ENCODE data around the gene HECTD1. TPM values are rescaled to one million over a fixed set of nuclear protein-coding genes. Genes with fewer than 3 reads are reported as not detected.

HECTD1 gene
- total RNA-seq, 1 experiment from 2014 or later: 88.5 TPM

- CTCF ChIA-PET: interaction anchor here (1.2 to 1.4 kb wide), 2 partner anchors 25 to 31 kb away, joined by 3 to 4 read pairs; partner anchors contain the start of gene STRN3
- no peaks in the 10 kb centered on the region for H3K9me3 Mint-ChIP-seq
- H3K27me3 Mint-ChIP-seq (ENCODE audit: low read depth): no peaks in the 10 kb centered on the region
- no peaks in the 10 kb centered on the region for H3K36me3 Mint-ChIP-seq
- TF ChIP-seq SMAD4 (CRISPR knock-in tag; IDR thresholded peaks at IDR 0.05): no peak
- no peak for TF ChIP-seq KAT7 (CRISPR knock-in tag; IDR thresholded peaks at IDR 0.05; ENCODE audit: borderline replicate concordance)
- TF ChIP-seq ZNF396 (CRISPR knock-in tag; IDR thresholded peaks at IDR 0.05; ENCODE audit: borderline replicate concordance): no peak
- no peak for TF ChIP-seq GRHL2 (CRISPR knock-in tag; IDR thresholded peaks at IDR 0.05; ENCODE audit: insufficient replicate concordance, severe bottlenecking)
- TF ChIP-seq, protein P1, sequence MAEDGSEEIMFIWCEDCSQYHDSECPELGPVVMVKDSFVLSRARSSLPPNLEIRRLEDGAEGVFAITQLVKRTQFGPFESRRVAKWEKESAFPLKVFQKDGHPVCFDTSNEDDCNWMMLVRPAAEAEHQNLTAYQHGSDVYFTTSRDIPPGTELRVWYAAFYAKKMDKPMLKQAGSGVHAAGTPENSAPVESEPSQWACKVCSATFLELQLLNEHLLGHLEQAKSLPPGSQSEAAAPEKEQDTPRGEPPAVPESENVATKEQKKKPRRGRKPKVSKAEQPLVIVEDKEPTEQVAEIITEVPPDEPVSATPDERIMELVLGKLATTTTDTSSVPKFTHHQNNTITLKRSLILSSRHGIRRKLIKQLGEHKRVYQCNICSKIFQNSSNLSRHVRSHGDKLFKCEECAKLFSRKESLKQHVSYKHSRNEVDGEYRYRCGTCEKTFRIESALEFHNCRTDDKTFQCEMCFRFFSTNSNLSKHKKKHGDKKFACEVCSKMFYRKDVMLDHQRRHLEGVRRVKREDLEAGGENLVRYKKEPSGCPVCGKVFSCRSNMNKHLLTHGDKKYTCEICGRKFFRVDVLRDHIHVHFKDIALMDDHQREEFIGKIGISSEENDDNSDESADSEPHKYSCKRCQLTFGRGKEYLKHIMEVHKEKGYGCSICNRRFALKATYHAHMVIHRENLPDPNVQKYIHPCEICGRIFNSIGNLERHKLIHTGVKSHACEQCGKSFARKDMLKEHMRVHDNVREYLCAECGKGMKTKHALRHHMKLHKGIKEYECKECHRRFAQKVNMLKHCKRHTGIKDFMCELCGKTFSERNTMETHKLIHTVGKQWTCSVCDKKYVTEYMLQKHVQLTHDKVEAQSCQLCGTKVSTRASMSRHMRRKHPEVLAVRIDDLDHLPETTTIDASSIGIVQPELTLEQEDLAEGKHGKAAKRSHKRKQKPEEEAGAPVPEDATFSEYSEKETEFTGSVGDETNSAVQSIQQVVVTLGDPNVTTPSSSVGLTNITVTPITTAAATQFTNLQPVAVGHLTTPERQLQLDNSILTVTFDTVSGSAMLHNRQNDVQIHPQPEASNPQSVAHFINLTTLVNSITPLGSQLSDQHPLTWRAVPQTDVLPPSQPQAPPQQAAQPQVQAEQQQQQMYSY (CRISPR knock-in tag; IDR thresholded peaks at IDR 0.05): no peak
- TF ChIP-seq, protein P2, sequence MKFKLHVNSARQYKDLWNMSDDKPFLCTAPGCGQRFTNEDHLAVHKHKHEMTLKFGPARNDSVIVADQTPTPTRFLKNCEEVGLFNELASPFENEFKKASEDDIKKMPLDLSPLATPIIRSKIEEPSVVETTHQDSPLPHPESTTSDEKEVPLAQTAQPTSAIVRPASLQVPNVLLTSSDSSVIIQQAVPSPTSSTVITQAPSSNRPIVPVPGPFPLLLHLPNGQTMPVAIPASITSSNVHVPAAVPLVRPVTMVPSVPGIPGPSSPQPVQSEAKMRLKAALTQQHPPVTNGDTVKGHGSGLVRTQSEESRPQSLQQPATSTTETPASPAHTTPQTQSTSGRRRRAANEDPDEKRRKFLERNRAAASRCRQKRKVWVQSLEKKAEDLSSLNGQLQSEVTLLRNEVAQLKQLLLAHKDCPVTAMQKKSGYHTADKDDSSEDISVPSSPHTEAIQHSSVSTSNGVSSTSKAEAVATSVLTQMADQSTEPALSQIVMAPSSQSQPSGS (CRISPR knock-in tag; IDR thresholded peaks at IDR 0.05; ENCODE audit: borderline replicate concordance, low read depth): no peak
- TF ChIP-seq, protein P3, sequence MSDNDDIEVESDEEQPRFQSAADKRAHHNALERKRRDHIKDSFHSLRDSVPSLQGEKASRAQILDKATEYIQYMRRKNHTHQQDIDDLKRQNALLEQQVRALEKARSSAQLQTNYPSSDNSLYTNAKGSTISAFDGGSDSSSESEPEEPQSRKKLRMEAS (CRISPR knock-in tag; IDR thresholded peaks at IDR 0.05): no peak
- no peak for TF ChIP-seq NR1H2 (CRISPR knock-in tag; IDR thresholded peaks at IDR 0.05)
- TF ChIP-seq ZSCAN18 (CRISPR knock-in tag; IDR thresholded peaks at IDR 0.05): no peak
- TF ChIP-seq ZNF138 (CRISPR knock-in tag; conservative IDR thresholded peaks at IDR 0.05): no peak
- no peak for TF ChIP-seq NFYB (CRISPR knock-in tag; conservative IDR thresholded peaks at IDR 0.05; ENCODE audit: low read depth)
- no peak for TF ChIP-seq USF1 (CRISPR knock-in tag; IDR thresholded peaks at IDR 0.05)
- no peak for TF ChIP-seq ESRRA (CRISPR knock-in tag; IDR thresholded peaks at IDR 0.05; ENCODE audit: borderline replicate concordance)
- TF ChIP-seq ZNF263 (CRISPR knock-in tag; IDR thresholded peaks at IDR 0.05; ENCODE audit: low read depth): no peak
- ATAC-seq (no peak), DNase-seq (ENCODE audit: low spot score) (no peak)
- peaks cover 23% of the 10 kb centered on the region for H3K4me1 Mint-ChIP-seq
- peak overlapping the region; percentile 6; the same call in 1 of the 2 replicates for H3K27ac Mint-ChIP-seq
- no peak overlapping the region for H3K4me3 Mint-ChIP-seq
- POLR2A ChIA-PET: interaction anchor here (0.6 to 1.6 kb wide), 2 partner anchors 31 to 266 kb away, joined by 3 to 5 read pairs; partner anchors contain the start of gene STRN3
Measured at GRCh38 chr14:31057701-31058364, 149.8 kb downstream of the HECTD1 start.

GRCh38 chr14:31057035-31057434 lies 150.6 kb downstream of the HECTD1 start:
- ATAC-seq (no peak), DNase-seq (ENCODE audit: low spot score) (no peak)
- Mint-ChIP-seq H3K36me3 (no peaks in the 10 kb centered on the region), H3K9me3 (no peaks in the 10 kb centered on the region), H3K4me1 (peaks cover 23% of the 10 kb centered on the region), H3K4me3 (no peak overlapping the region), H3K27ac (no peak overlapping the region; the same call in 1 of the 2 replicates), H3K27me3 (ENCODE audit: low read depth) (no peaks in the 10 kb centered on the region)
- no peak for TF ChIP-seq TEAD1 (CRISPR knock-in tag; IDR thresholded peaks at IDR 0.05)
- TF ChIP-seq CREB1 (CRISPR knock-in tag; IDR thresholded peaks at IDR 0.05): no peak
- no peak for TF ChIP-seq NR2C2 (CRISPR knock-in tag; IDR thresholded peaks at IDR 0.05)
- TF ChIP-seq, protein P4, sequence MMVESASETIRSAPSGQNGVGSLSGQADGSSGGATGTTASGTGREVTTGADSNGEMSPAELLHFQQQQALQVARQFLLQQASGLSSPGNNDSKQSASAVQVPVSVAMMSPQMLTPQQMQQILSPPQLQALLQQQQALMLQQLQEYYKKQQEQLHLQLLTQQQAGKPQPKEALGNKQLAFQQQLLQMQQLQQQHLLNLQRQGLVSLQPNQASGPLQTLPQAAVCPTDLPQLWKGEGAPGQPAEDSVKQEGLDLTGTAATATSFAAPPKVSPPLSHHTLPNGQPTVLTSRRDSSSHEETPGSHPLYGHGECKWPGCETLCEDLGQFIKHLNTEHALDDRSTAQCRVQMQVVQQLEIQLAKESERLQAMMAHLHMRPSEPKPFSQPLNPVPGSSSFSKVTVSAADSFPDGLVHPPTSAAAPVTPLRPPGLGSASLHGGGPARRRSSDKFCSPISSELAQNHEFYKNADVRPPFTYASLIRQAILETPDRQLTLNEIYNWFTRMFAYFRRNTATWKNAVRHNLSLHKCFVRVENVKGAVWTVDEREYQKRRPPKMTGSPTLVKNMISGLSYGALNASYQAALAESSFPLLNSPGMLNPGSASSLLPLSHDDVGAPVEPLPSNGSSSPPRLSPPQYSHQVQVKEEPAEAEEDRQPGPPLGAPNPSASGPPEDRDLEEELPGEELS (CRISPR knock-in tag; IDR thresholded peaks at IDR 0.05): no peak
- ChIA-PET CTCF (interaction anchor here (1.2 to 1.4 kb wide), 2 partner anchors 26 to 31 kb away, joined by 3 to 4 read pairs; partner anchors contain the start of gene STRN3), POLR2A (interaction anchor here (0.6 to 1.6 kb wide), 2 partner anchors 31 to 267 kb away, joined by 3 to 5 read pairs; partner anchors contain the start of gene STRN3)

All from WTC11 (cell line).